Adrenal gland (tissue), 12 donors: ENCODE measurements around the gene SLC26A2. TPM values are rescaled to one million over a fixed set of nuclear protein-coding genes. Genes with fewer than 3 reads are reported as not detected.

ENCODE experiments used
- DNase-seq, 7 donors: peaks; one replicate each; pipeline ENCODE4 v3.0.0-alpha.2; 2019 to 2020
- H3K27ac ChIP-seq, 5 donors: fragments of 200-600 bp; sonication (generic) in 4 of 5; 1 replicate in 3 of 5; 2 replicates in 2 of 5; pipeline versions ENCODE4 v1.5.1 to v1.8.0; 2016 to 2020; ENCODE audit warnings: mild to moderate bottlenecking in 1 of 5
- H3K27me3 ChIP-seq: fragments of 200-600 bp; 2 replicates; pipeline ENCODE4 v1.8.0; 2021
- H3K36me3 ChIP-seq, 2 donors: fragments of 200-600 bp; replicated peaks in 1 of 2; 1 replicate in 1 of 2; 2 replicates in 1 of 2; pipeline versions ENCODE4 v1.5.1 to v1.8.0; 2018 to 2022
- H3K4me1 ChIP-seq, 2 donors: fragments of 200-600 bp; replicated peaks in 1 of 2; 1 replicate in 1 of 2; 2 replicates in 1 of 2; pipeline versions ENCODE4 v1.5.1 to v1.8.0; 2018 to 2021
- H3K4me3 ChIP-seq, 4 donors: fragments of 200-600 bp; sonication (generic) in 3 of 4; one replicate each; pipeline ENCODE4 v1.5.1; 2016 to 2018
- H3K9me3 ChIP-seq, 3 donors: fragments of 200-600 bp; sonication (generic) in 1 of 3; replicated peaks in 1 of 3; 1 replicate in 2 of 3; 2 replicates in 1 of 3; pipeline versions ENCODE4 v1.5.1 to v1.8.0; 2016 to 2021
- CTCF ChIP-seq, 6 experiments: fragments of 450-650 bp in 4 of 6; fragments of 200-600 bp in 2 of 6; sonication (generic) in 1 of 6; IDR thresholded peaks; 1 replicate in 5 of 6; 2 replicates in 1 of 6; pipeline versions ENCODE4 v1.5.1 to v1.8.0; 2016 to 2021; ENCODE audit warnings: antibody characterized with exemption in 6 of 6, mild to moderate bottlenecking in 2 of 6, moderate library complexity in 1 of 6
- POLR2A ChIP-seq, 2 donors: fragments of 450-650 bp; IDR thresholded peaks; one replicate each; pipeline ENCODE4 v1.6.1; 2017; ENCODE audit warnings: antibody characterized with exemption in 2 of 2, mild to moderate bottlenecking in 2 of 2, moderate library complexity in 1 of 2
- WGBS, 4 donors: extraction: QIAGEN DNeasy Blood & Tissue Kit in 2 of 4; methylation state at CpG; one replicate each; pipeline versions ENCODE4 v1.1.5 to v1.1.7; 2013 to 2017; 5-methylcytosine and 5-hydroxymethylcytosine counted together
- intact Hi-C, 2 donors: fragments of 100-400 bp; cut with DNase I; formaldehyde crosslinking; loops; one replicate each; pipeline versions ENCODE4 v1.14.1 to v1.15.0; 2022 to 2023
- polyA plus RNA-seq, 3 donors: library from polyadenylated mRNA; stranded (reverse); fragments of 200-250 nt in 2 of 3; fragments of 350-450 nt in 1 of 3; fragmentation: Illumina TruSeq in 1 of 3; extraction: RNeasy Lipid Tissue Mini Kit (QIAGEN cat#74804) in 1 of 3; gene quantifications; one replicate each; pipeline ENCODE4 v1.2.3, GENCODE V29; 2013 to 2014
- total RNA-seq, 9 donors: library from RNA; depleted of rRNA in 4 of 9; stranded (reverse); fragments of >200 nt in 4 of 9; fragments of 120-200 nt in 1 of 9; fragmentation: NEBNext Ultra II Directional in 1 of 9; extraction: Animal tissue kit (Norgen Biotek cat#: 25700) in 1 of 9; gene quantifications; one replicate each; pipeline versions ENCODE4 v1.1.0 to v1.2.4, GENCODE V29; 2013 to 2023
- donor health status: healthy with polysubstance abuse.
- donor health status: Bipolar disorder and iron deficiency.
- donor health status: DM: yes; HTN: yes; CAD: no.
- donor health status: DM: no; HTN: no; CAD: no.
- donor health status: DM: no; HTN: no; CAD: no.
- donor health status: DM: yes; HTN: yes; CAD: no.

SLC26A2 gene
- total and polyA plus RNA-seq, 12 donors: 7.2 to 228 (median 49.0) TPM

- no peak overlapping the region for H3K4me3 ChIP-seq
- no peaks in the 10 kb centered on the region for H3K9me3 ChIP-seq
- H3K36me3 ChIP-seq: no peaks in the 10 kb centered on the region
- no peaks in the 10 kb centered on the region for H3K27me3 ChIP-seq
- no peak overlapping the region for H3K27ac ChIP-seq
- intact Hi-C loops: no loop called here
- peaks cover 23 to 28% of the 10 kb centered on the region in 2 donors for H3K4me1 ChIP-seq
- DNase-seq: no peak
- TF ChIP-seq CTCF (IDR thresholded peaks at IDR 0.05) (no peak), POLR2A (IDR thresholded peaks at IDR 0.05) (no peak)
- 87 to 96% (median 93%) methylated on average over 3 of the region's 3 CpGs for WGBS, 4 donors
Measured at GRCh38 chr5:149963729-149964128, 3.2 kb downstream of the SLC26A2 start.

- TF ChIP-seq CTCF (IDR thresholded peaks at IDR 0.05): no peak
- TF ChIP-seq POLR2A (IDR thresholded peaks at IDR 0.05): no peak
- Histone ChIP-seq H3K27me3 (no peaks in the 10 kb centered on the region), H3K4me1 (peaks cover 13 to 14% of the 10 kb centered on the region in 2 donors), H3K4me3 (no peak overlapping the region), H3K27ac (peak overlapping the region in 3 of 5 donors; percentile 35 to 54 (median 50)), H3K9me3 (no peaks in the 10 kb centered on the region), H3K36me3 (no peaks in the 10 kb centered on the region)
- 44 to 62% (median 53%) methylated on average over 3 of the region's 3 CpGs for WGBS, 4 donors
- intact Hi-C loops: no loop called here
- peak in 3 of 7 donors; percentile 26 to 56 (median 28) for DNase-seq
Measured at GRCh38 chr5:149966946-149967345, 6.4 kb downstream of the SLC26A2 start.

- Histone ChIP-seq H3K27me3 (no peaks in the 10 kb centered on the region), H3K4me1 (peaks cover 13% of the 10 kb centered on the region in 2 donors), H3K4me3 (no peak overlapping the region), H3K36me3 (no peaks in the 10 kb centered on the region), H3K9me3 (no peaks in the 10 kb centered on the region), H3K27ac (no peak overlapping the region)
- TF ChIP-seq POLR2A (IDR thresholded peaks at IDR 0.05) (no peak), CTCF (IDR thresholded peaks at IDR 0.05) (no peak)
- WGBS, 4 donors: 57 to 63% (median 58%) methylated on average over 4 of the region's 4 CpGs
- no peak for DNase-seq
- intact Hi-C loops: no loop called here
Measured at GRCh38 chr5:149969181-149969930, 8.8 kb downstream of the SLC26A2 start.

- Histone ChIP-seq H3K9me3 (no peaks in the 10 kb centered on the region), H3K4me3 (no peak overlapping the region), H3K36me3 (peaks cover 0 to 18% of the 10 kb centered on the region in 2 donors), H3K27me3 (no peaks in the 10 kb centered on the region), H3K4me1 (no peaks in the 10 kb centered on the region), H3K27ac (no peak overlapping the region)
- DNase-seq: no peak
- intact Hi-C loops: no loop called here
- 58 to 65% (median 61%) methylated on average over 2 of the region's 2 CpGs for WGBS, 4 donors
- TF ChIP-seq POLR2A (IDR thresholded peaks at IDR 0.05) (no peak), CTCF (IDR thresholded peaks at IDR 0.05) (no peak)
Measured at GRCh38 chr5:149975409-149975808, 14.9 kb downstream of the SLC26A2 start.
